Measurements from ENCODE around the gene JDP2. TPM values are rescaled to one million over a fixed set of nuclear protein-coding genes. Genes with fewer than 3 reads are reported as not detected.
A peak's percentile ranks its signal among the peaks of the same experiment; 100 is the strongest.

Gene JDP2
- total and polyA plus RNA-seq, 3 donors from 2014 or later: 10.7 to 19.0 (median 14.0) TPM

DNA sequence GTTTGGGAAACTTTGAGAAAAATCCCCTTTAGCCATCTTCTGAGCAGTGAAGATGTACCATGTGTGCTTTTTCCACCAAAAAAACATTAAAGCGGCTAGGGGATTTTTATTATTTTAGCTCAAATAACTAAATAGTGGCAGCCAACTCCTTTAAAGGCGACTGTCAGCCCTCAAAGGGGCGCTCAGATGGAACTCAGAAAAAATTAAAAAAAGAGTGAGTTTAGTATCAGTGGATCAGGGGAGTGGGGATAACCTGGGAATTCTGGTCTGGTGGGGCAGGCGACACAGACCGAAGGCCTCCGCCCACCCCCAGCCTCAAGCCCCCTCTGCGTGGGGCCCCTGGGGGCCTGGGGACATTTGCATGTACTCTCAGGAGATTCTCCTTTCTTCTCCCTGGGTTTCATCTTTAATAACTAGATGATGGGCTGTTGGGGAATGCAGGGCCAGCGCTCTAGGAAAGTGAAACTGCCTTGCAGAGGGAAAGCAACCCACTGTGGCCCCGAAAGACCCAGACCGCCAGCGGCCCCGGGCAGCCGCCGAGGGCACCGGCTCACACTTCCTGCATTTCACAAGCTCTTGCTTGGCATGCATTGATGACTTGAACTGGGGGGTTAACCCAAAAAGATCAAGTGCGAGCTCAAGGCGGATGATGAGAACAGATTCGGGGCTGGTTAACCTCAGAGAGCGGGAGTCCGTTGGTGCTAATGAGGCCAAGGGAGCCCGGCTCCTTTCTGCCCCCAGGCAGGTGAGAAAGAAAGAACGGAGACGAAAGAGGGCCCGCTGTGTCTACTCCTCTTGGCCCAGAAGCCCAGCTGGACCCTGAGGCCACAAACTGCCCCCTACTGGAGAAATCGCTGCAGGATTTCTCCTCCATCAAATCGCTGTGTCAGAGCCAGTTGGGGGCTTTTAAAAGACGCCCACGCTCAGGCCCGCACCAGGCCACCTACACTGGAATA lies 87.1 kb downstream of the JDP2 start:
- no peak for DNase-seq
- Histone ChIP-seq H3K4me1 (no peaks in the 10 kb centered on the region), H3K27me3 (no peaks in the 10 kb centered on the region), H3K9me3 (no peaks in the 10 kb centered on the region), H3K4me3 (peak overlapping the region; percentile 47 to 55), H3K27ac (no peak overlapping the region), H3K36me3 (ENCODE audit: low read depth, missing control alignments) (no peaks in the 10 kb centered on the region)
- intact Hi-C loops (cut with DNase I; ENCODE audit: low total_unique reads): no loop called here
- 29 to 36% methylated on average over 27 to 29 of the region's 29 CpGs for WGBS, 2 donors
- no peak for TF ChIP-seq POLR2A (IDR thresholded peaks at IDR 0.05)
- no peak for TF ChIP-seq CTCF (IDR thresholded peaks at IDR 0.05)

GRCh38 chr14:75515629-75515996 lies 87.8 kb downstream of the JDP2 start:
- intact Hi-C loops (cut with DNase I; ENCODE audit: low total_unique reads): no loop called here
- Histone ChIP-seq H3K4me3 (peak overlapping the region; percentile 47 to 55), H3K27ac (no peak overlapping the region), H3K9me3 (no peaks in the 10 kb centered on the region), H3K36me3 (ENCODE audit: low read depth, missing control alignments) (no peaks in the 10 kb centered on the region), H3K27me3 (no peaks in the 10 kb centered on the region), H3K4me1 (no peaks in the 10 kb centered on the region)
- 8 to 12% methylated on average over 7 of the region's 7 CpGs for WGBS, 2 donors
- no peak for DNase-seq
- no peak for TF ChIP-seq CTCF (IDR thresholded peaks at IDR 0.05)
- TF ChIP-seq POLR2A (IDR thresholded peaks at IDR 0.05): no peak

DNA sequence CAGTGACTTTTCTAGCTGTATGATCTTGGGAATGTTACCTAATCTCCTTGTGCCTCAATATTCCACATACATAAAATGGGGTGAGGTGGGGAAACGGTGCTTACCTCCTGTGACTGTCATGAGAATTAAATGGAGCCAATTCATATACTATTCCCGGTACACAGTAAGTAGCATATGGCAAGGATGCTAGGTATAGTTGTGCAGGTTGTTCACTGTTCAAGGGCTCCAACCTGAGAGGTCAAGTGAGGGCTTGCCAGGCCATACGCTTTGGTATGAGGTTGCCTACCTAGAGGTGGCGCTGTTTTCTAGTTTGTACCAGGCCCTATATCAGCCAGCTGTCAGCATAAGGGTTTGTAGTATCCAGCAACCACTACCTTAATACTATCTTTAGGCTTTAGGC lies 90.8 kb downstream of the JDP2 start:
- no peak overlapping the region for H3K4me3 ChIP-seq
- WGBS, 2 donors: 73 to 88% methylated on average over 4 of the region's 4 CpGs
- no peaks in the 10 kb centered on the region for H3K4me1 ChIP-seq
- no peak for DNase-seq
- intact Hi-C loops (cut with DNase I; ENCODE audit: low total_unique reads): no loop called here
- no peaks in the 10 kb centered on the region for H3K36me3 ChIP-seq (ENCODE audit: low read depth, missing control alignments)
- no peaks in the 10 kb centered on the region for H3K27me3 ChIP-seq
- TF ChIP-seq CTCF (IDR thresholded peaks at IDR 0.05): no peak
- no peak for TF ChIP-seq POLR2A (IDR thresholded peaks at IDR 0.05)
- H3K27ac ChIP-seq: no peak overlapping the region
- H3K9me3 ChIP-seq: no peaks in the 10 kb centered on the region

- Histone ChIP-seq H3K4me1 (no peaks in the 10 kb centered on the region), H3K36me3 (ENCODE audit: low read depth, missing control alignments) (no peaks in the 10 kb centered on the region), H3K9me3 (no peaks in the 10 kb centered on the region), H3K4me3 (no peak overlapping the region), H3K27ac (no peak overlapping the region), H3K27me3 (no peaks in the 10 kb centered on the region)
- TF ChIP-seq POLR2A (IDR thresholded peaks at IDR 0.05) (no peak), CTCF (IDR thresholded peaks at IDR 0.05) (no peak)
- DNase-seq: no peak
- WGBS, 2 donors: 93 to 95% methylated on average over 4 of the region's 4 CpGs
- intact Hi-C loops (cut with DNase I; ENCODE audit: low total_unique reads): no loop called here
Observed at GRCh38 chr14:75519394-75519793, 91.6 kb downstream of the JDP2 start.
